ENCODE data around the gene CD14.
"Not testable (repeated sequence)": the region's sequence is repeated elsewhere in the genome, so short reads cannot be mapped to it uniquely, and the experiment has no call there.

CD14 gene

GRCh38 chr5:140633021-140633471 lies at the start of gene CD14:
CD14 (minus strand) TSS chr5:140633175; CDS start chr5:140633071, 104 bp downstream.
- DNase-seq = peak; percentile 71

- no peak for DNase-seq
Measured at GRCh38 chr5:140678993-140679392, 46.0 kb upstream of the CD14 start.

DNA sequence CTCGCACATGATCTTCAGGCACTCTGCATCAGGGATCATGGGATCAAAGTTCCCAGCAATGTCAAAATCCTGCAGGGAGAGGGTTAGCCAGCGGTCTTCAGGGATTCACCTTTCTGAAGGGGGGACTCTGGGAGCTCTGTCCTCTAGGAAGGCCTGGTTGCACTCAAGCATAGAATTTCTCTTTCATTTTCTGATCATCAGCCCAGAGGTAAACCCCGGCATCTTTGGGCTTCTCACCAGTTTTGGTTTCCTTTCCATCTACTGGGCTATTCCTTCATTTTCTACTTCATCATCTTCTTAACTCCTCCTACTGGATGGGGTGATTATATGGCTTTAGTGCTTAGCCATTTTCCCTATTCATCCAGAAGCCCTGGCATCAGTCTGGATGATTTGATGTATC lies 45.0 kb upstream of the CD14 start:
- no peak for DNase-seq

DNA sequence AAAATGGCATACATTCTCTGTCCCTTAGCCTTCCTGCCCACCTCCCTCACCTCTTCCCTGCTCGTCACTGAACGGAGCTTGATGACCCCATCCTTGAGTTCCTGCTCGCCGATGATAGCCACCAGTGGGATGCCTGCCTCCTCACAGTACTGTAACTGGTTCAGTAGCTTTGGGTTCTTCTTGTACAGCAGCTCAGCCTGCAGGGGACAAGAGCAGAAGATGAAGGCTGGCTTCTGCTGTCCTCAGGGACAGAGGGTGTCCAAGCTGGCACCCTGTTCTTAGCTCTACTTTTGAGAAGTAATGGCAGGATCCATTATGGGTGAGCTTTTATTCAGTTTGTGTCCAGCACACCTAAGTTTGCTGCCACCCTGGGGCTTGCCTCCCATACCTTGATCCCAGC lies 41.7 kb upstream of the CD14 start:
- no peak for DNase-seq

- DNase-seq = no peak
Measured at GRCh38 chr5:140674211-140674610, 41.2 kb upstream of the CD14 start.

DNA sequence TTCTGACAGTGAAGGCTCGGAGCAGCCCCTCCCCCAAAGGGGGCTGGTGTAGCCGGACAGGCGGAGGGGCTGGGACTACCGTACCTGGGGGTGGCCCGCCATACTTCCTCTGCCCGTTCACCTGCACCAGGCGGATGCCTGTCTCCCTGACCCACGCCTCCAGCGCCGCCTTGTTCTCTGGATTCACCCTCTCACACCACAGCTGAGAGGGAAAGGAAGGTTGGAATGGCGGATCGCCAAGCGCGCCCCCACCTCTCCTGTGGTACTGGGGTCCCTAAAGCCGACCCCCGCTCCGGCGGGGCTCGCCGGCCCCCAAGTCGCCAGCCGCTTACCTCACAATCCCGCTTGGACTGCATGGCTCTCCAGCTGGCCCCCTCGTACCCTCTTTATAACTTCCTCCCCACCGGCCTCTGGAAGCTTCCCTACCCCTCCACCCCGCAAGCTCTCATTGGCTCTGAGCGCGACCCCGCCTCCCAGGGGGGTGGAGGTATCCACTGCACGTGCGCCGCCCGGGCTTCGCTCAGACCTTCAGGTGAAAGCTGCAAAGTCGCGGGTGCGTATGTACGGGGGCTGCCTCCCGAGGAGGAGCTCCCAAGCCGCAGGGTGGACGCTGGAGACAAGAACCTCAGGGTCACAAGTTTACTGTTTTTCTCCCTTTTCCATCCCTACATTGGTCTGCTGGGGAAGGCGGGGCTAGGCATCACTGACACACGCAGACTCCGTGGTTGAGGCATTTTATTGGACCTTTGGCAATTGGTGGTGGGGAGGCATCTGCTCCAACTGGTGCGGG lies 40.4 kb upstream of the CD14 start, which contains the start of gene DND1:
TSS of gene DND1 (minus strand) at position 390 of the 790 bp plus-strand sequence. CDS start at position 356, 34 bp downstream.
- no peak for DNase-seq

DNA sequence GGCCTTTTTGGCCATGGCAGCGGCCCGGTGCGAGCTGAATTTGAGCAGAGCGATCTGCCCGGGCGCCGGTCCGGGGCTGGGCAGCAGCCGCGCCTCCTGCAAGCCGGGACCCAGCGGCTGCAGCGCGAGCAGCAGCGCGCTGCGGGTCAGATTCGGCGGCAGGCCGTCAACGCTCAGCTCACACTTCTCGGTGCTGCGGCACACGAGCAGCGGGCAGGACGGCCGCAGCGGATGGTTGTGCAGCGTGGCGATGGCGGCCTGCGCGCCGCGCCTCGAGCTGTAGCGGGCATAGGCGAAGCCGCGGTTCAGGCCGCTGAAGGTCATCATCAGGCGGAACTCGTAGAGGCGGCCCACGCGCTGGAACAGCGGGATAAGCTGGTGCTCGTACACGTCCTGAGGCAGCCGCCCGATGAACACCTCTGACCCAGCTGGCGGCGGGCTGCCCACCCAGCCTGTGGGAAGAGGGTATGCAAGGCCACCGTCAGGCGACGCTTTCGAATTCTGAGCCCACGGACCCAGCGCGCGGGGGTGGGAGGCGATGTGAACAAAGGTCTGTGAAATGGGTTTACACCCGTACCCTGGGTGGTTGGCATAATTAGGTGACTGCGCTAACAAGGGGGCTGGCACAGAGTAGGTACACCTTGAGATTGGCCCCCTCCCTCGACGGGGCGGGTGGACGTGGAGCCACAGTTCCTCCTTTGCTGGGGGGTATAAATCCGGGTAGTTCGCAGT lies 39.6 kb upstream of the CD14 start:
- DNase-seq = no peak

DNA sequence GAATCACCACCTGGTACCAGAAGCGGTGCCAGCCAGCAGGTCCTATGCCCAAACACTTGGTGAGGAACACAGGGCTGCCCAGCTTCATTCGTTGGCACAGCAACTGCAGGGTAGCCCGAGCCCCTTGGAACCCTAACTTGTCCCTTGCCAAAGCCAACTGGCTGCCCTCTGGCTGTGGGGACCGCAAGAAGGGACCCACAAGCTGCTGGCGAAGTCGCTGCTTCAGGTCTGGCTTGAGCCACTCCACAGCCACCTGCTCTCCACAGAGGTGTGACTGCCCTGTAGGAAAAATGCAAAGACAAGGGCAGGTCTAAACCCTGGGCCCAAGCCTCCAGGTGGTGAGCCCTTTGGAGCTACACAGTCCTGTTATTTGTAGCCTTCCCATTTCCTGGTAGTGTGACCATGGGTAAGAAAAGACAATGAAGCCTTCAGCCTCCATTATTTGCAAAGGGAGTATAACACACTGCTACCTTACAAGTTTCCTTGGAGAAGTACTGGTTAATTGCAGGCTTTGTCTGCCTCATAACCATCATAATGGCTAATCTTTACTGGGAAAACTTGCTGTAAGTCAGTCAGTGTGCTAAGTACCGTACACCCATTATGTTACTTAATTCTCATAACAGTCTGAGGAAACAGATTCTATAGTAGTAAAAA lies 38.6 kb upstream of the CD14 start:
- DNase-seq = no peak

DNA sequence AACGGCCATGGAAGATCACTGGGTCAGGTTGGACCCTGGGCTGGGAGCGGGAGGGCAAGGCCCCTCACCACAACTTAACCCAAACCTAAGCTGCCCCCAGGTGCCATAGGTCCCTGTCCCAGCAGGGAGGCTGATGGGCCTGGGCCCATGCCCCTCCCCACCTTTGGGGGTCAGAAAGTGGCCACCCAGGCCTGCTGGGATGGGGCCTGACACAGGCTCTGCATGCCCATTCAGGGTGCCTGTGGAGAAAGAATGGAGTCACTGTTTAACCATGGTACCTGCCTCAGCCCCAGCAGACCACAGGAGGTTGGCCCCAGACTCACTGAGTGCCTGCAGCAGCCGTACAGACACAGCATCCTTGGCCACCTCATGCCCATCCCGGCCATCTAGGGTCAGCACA lies 38.1 kb upstream of the CD14 start:
- DNase-seq = not testable (repeated sequence)

DNA sequence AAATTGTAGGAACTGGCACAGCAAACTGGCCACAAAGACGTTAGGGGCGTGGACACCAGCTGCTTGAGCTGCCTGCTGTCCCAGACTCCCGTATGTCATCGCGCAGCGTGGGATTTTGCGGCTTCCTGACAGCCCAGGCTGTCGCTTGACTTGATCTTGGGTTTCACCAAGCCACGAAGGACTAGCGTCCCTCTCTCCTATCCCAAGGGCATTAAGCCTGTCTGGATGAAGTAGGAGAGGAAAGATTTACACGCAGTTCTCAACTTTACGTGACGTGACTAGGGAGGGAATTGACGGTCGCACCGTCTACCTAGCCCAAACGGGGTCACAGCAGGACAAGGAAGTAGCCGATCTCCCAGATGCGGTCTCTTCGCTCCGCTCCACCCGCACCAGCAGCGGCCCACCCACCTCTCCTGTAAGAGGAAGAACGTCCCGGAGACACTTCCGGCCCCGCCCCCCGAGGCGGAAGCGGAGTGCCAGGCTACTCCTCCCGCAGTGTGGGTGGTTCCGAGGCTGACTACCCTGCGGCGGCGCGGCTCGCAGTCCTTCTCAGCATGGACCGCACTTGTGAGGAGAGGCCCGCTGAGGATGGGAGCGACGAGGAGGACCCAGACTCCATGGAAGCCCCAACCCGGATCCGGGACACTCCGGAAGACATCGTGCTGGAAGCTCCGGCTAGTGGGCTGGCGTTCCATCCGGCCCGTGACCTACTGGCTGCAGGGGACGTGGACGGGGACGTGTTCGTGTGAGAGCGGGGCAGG lies 31.6 kb upstream of the CD14 start, which contains the start of gene WDR55:
TSS of gene WDR55 (plus strand) at position 546 of the 761 bp plus-strand sequence. CDS start at position 555, 9 bp downstream.
- peak; percentile 95 for DNase-seq

DNA sequence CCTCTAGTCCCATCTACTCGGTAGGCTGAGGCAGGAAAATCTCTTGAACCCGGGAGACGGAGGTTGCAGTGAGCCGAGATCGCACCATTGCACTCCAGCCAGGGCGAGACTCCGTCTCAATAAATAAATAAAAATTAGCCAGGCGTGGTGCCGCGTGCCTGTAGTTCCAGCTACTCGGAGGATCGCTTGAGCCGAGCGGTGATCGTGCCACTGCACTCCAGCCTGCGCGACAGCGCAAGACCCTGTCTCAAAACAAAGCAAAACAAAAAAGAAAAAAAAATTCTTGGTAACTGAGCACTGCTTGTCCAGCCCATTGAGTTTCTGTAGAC lies 31.0 kb upstream of the CD14 start:
- DNase-seq = no peak

DNA sequence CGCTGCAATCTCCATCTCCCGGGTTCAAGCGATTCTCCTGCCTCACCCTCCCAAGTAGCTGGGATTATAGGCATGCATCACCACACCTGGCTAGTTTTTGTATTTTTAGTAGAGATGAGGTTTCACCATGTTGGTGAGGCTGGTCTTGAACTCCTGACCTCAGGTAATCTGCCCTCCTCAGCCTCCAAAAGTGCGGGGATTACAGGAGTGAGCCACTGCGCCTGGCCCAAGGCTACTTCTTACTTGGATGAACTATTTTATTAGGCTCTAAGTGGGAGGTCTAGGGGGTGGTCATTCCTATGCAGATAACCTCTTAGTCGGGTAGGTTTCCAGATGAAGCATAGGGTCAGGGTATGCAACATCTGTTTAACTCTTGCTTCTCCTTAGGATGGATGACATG lies 27.4 kb upstream of the CD14 start:
- DNase-seq = not testable (repeated sequence)

- no peak for DNase-seq
Measured at GRCh38 chr5:140658870-140659269, 25.9 kb upstream of the CD14 start.

DNA sequence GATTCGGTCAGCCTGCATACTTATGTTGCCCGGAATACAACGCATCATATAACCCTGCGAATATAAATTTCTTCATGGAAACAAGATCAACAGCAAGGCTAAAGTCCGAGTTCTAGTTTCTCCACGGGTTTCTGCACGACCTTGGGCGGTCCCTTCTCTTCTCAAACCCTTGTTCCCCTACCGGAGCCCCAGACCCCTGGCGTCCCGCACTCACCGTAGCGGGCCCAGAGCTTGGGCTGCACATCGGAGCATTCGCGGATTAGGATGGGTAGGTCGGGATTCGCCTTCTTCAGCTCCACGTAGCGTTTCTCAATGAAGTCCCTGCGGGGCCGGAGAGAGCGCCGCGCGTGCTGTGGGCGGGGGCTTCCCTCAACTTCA lies 14.1 kb upstream of the CD14 start:
- no peak for DNase-seq

DNA sequence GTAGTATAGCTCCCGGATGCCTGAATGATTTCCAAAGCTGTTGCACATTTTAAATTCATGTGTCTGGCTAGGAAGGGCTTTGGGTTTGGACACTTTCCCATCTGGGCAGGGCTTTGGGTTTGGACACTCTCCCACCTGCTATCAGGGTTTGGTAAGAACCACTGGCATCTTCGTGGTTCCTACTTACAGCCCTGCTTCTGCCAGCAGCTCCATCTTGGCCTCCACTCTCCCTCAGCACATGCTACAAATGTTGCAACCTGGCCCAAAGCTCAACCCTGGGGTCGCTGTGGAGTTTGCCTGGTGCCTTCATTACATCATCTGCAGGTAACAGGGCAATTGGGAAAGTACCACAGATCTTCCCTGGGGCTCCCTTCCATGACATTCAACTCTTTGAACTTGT lies 9.7 kb upstream of the CD14 start:
- peak; percentile 64 for DNase-seq

GRCh38 chr5:140641716-140642115 lies 8.7 kb upstream of the CD14 start:
- no peak for DNase-seq

GRCh38 chr5:140639148-140639981 lies 6.4 kb upstream of the CD14 start, which contains the start of gene TMCO6:
TMCO6 (plus strand) TSS chr5:140639451; CDS start chr5:140639528, 77 bp downstream.
- DNase-seq = peak; percentile 83

DNA sequence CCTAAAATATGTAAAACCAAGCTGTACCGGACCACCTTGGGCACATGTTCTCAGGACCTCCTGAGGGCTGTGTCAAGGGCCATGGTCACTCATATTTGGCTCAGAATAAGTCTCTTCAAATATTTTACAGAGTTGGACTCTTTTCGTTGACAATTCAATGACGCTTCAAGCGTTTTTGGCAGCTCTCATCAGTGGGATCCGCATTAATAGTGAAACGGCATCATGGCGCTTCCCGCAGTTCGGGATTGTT lies 5.8 kb upstream of the CD14 start:
- not testable (repeated sequence) for DNase-seq

GRCh38 chr5:140637371-140638100 lies 4.6 kb upstream of the CD14 start:
- no peak for DNase-seq

- DNase-seq = no peak
Measured at GRCh38 chr5:140635291-140636257, 2.6 kb upstream of the CD14 start.

All from NCI-H226 (cell line).